LNCAP (cell line): ENCODE data around the gene UNC5C.

ENCODE experiments used
- TF ChIP-seq, protein P1 (sequence below): fragments of 450-650 bp; IDR thresholded peaks from 2 replicates; pipeline ENCODE4 v1.5.1; 2017; ENCODE audit warnings: mild to moderate bottlenecking

UNC5C gene

DNA sequence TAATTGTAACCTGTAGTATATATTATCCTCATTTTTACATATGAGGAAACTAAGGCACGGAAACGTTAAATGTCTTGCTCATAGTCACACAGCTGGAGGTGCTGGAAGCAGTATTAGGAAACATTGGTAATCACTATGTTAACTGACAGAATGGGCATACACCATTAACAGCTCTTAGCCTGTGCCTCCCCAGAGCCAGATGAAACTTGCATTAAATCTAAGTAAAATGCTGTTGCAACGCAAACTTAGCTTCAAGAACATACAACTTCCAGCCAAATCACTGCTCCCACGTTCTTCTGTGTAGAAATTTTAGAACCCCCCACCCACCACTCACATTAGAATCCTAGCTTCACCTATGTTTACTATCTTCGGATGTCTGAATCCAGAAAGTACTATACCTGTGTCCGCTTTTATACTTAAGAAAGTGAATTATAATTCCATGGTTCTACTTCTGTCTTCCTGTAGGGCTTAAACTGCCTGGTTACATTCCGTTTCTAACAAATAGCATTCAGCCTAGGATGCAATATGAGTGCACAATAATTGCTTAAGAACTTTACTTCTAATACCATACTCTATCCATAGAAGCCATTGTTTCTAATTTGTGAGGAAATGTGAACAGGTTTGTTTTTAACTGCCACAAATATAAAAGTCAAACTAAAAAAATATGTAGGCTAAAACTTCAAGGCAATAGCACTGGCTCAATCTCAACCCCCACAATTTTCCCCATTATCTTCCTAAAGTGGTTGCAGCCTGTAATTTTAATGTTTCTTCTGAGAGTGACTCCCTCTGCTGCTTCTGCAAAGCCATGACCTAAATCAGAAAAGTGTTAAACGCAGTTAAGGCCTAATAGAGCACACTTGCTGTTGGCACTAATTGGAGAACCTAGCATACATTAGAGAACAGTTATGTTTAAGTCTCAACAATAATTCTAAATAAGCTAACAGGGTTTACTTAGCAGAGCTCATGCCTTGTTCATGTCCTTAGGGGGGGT lies 4.4 kb downstream of the UNC5C start:
- TF ChIP-seq, protein P1, sequence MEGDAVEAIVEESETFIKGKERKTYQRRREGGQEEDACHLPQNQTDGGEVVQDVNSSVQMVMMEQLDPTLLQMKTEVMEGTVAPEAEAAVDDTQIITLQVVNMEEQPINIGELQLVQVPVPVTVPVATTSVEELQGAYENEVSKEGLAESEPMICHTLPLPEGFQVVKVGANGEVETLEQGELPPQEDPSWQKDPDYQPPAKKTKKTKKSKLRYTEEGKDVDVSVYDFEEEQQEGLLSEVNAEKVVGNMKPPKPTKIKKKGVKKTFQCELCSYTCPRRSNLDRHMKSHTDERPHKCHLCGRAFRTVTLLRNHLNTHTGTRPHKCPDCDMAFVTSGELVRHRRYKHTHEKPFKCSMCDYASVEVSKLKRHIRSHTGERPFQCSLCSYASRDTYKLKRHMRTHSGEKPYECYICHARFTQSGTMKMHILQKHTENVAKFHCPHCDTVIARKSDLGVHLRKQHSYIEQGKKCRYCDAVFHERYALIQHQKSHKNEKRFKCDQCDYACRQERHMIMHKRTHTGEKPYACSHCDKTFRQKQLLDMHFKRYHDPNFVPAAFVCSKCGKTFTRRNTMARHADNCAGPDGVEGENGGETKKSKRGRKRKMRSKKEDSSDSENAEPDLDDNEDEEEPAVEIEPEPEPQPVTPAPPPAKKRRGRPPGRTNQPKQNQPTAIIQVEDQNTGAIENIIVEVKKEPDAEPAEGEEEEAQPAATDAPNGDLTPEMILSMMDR: no peak

- TF ChIP-seq, protein P1: no peak
Measured at GRCh38 chr4:95541889-95542607, 6.7 kb downstream of the UNC5C start.

- TF ChIP-seq, protein P1: no peak
Measured at GRCh38 chr4:95541094-95541493, 7.7 kb downstream of the UNC5C start.

GRCh38 chr4:95540227-95540626 lies 8.5 kb downstream of the UNC5C start:
- TF ChIP-seq, protein P1: no peak

DNA sequence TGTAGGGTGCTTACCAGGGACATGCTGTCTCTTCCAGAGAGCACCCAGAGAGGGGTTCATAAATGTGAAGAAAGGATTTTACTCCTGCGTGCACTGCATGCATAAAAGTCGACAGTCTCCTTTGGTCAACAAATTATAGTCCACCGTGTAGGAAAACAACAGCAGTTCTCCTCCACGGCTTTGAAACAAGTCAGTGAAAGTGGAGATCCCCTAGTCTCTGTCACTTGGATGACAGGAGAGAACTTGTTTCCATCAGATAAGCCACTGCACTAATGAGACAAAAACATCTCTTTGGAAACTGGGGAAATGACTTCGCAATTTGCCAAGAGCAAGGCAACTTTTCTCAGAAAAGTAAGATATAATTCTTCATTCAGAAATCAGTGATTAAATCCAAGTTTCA lies 9.7 kb downstream of the UNC5C start:
- TF ChIP-seq, protein P1: no peak

DNA sequence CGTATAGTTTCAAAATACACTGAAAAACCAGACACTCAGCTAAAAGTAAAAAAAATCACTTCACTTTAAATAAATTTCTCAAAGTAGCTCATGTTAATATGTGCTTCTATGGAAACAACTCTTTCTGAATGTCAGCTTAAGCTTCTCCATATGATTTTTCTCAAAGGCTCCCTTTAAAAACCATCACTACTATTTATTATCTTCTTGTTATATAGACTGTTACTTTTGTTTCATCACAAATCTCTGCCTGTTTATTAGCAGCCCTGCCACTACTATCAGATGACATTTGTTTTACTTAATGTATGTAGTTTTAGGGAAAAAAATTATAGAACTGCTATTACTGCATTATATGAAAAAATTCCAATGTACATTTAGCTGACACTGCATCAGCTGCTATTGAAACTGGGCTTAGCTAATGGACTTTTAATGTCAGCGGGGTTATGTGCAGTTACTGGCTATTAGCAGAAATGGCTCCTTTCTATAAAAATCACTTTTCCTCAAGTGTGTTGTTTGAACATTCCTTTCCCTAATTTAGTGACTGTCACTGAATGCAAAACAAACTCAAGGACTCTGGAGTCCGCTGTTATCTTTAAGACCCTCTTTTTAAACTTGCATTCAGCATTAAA lies 10.8 kb downstream of the UNC5C start:
- TF ChIP-seq, protein P1: no peak

- TF ChIP-seq, protein P1: no peak
Measured at GRCh38 chr4:95537191-95537590, 11.6 kb downstream of the UNC5C start.
